ENCODE measurements around the gene PALLD.
"Not testable (repeated sequence)": the region's sequence is repeated elsewhere in the genome, so short reads cannot be mapped to it uniquely, and the experiment has no call there.

PALLD gene

GRCh38 chr4:168682898-168683500 lies 186.1 kb downstream of the PALLD start:
- peaks cover 6% of the 10 kb centered on the region for H3K27me3 Mint-ChIP-seq
- no peaks in the 10 kb centered on the region for H3K9me3 Mint-ChIP-seq
- ATAC-seq (no peak), DNase-seq (no peak)
- H3K27ac Mint-ChIP-seq: no peak overlapping the region
- H3K4me1 Mint-ChIP-seq: no peaks in the 10 kb centered on the region
- H3K4me3 Mint-ChIP-seq: no peak overlapping the region

- no peak for DNase-seq
- Mint-ChIP-seq H3K4me1 (no peaks in the 10 kb centered on the region), H3K27me3 (no peaks in the 10 kb centered on the region), H3K4me3 (no peak overlapping the region), H3K9me3 (no peaks in the 10 kb centered on the region), H3K27ac (no peak overlapping the region)
- no peak for ATAC-seq
Measured at GRCh38 chr4:168683595-168683994, 186.7 kb downstream of the PALLD start.

- DNase-seq (no peak), ATAC-seq (no peak)
- no peaks in the 10 kb centered on the region for H3K27me3 Mint-ChIP-seq
- no peak overlapping the region for H3K27ac Mint-ChIP-seq
- H3K4me3 Mint-ChIP-seq: no peak overlapping the region
- H3K9me3 Mint-ChIP-seq: no peaks in the 10 kb centered on the region
- no peaks in the 10 kb centered on the region for H3K4me1 Mint-ChIP-seq
Measured at GRCh38 chr4:168685136-168685809, 188.4 kb downstream of the PALLD start.

- H3K4me3 Mint-ChIP-seq: no peak overlapping the region
- no peaks in the 10 kb centered on the region for H3K27me3 Mint-ChIP-seq
- DNase-seq (no peak), ATAC-seq (no peak)
- no peaks in the 10 kb centered on the region for H3K9me3 Mint-ChIP-seq
- no peak overlapping the region for H3K27ac Mint-ChIP-seq
- H3K4me1 Mint-ChIP-seq: no peaks in the 10 kb centered on the region
Measured at GRCh38 chr4:168688584-168688983, 191.7 kb downstream of the PALLD start.

- DNase-seq: no peak
- Mint-ChIP-seq H3K4me3 (no peak overlapping the region), H3K4me1 (no peaks in the 10 kb centered on the region), H3K27me3 (no peaks in the 10 kb centered on the region), H3K27ac (no peak overlapping the region), H3K9me3 (no peaks in the 10 kb centered on the region)
- ATAC-seq: no peak
Measured at GRCh38 chr4:168689791-168690190, 192.9 kb downstream of the PALLD start.

GRCh38 chr4:168690199-168690598 lies 193.3 kb downstream of the PALLD start:
- Mint-ChIP-seq H3K27me3 (no peaks in the 10 kb centered on the region), H3K4me3 (no peak overlapping the region), H3K27ac (no peak overlapping the region), H3K9me3 (no peaks in the 10 kb centered on the region), H3K4me1 (no peaks in the 10 kb centered on the region)
- ATAC-seq (no peak), DNase-seq (no peak)

GRCh38 chr4:168691631-168692369 lies 194.9 kb downstream of the PALLD start:
- no peak for ATAC-seq
- H3K4me1 Mint-ChIP-seq: no peaks in the 10 kb centered on the region
- no peaks in the 10 kb centered on the region for H3K27me3 Mint-ChIP-seq
- no peak overlapping the region for H3K27ac Mint-ChIP-seq
- H3K4me3 Mint-ChIP-seq: no peak overlapping the region
- H3K9me3 Mint-ChIP-seq: no peaks in the 10 kb centered on the region
- no peak for DNase-seq

GRCh38 chr4:168693750-168694490 lies 197.1 kb downstream of the PALLD start:
- no peak overlapping the region for H3K4me3 Mint-ChIP-seq
- H3K4me1 Mint-ChIP-seq: no peaks in the 10 kb centered on the region
- no peaks in the 10 kb centered on the region for H3K9me3 Mint-ChIP-seq
- DNase-seq: no peak
- no peaks in the 10 kb centered on the region for H3K27me3 Mint-ChIP-seq
- no peak for ATAC-seq
- H3K27ac Mint-ChIP-seq: no peak overlapping the region

- H3K9me3 Mint-ChIP-seq: no peaks in the 10 kb centered on the region
- H3K27ac Mint-ChIP-seq: peak overlapping the region in 1 of 2 donors; percentile 38
- DNase-seq (no peak), ATAC-seq (no peak)
- H3K4me3 Mint-ChIP-seq: no peak overlapping the region
- no peaks in the 10 kb centered on the region for H3K4me1 Mint-ChIP-seq
- H3K27me3 Mint-ChIP-seq: no peaks in the 10 kb centered on the region
Measured at GRCh38 chr4:168694667-168695066, 197.8 kb downstream of the PALLD start.

- ATAC-seq (no peak), DNase-seq (no peak)
- Mint-ChIP-seq H3K4me3 (no peak overlapping the region), H3K27ac (no peak overlapping the region), H3K27me3 (no peaks in the 10 kb centered on the region), H3K9me3 (no peaks in the 10 kb centered on the region), H3K4me1 (no peaks in the 10 kb centered on the region)
Measured at GRCh38 chr4:168695288-168695687, 198.4 kb downstream of the PALLD start.

GRCh38 chr4:168696280-168696679 lies 199.4 kb downstream of the PALLD start:
- Mint-ChIP-seq H3K9me3 (no peaks in the 10 kb centered on the region), H3K4me3 (no peak overlapping the region), H3K27ac (no peak overlapping the region), H3K4me1 (no peaks in the 10 kb centered on the region), H3K27me3 (no peaks in the 10 kb centered on the region)
- no peak for DNase-seq
- no peak for ATAC-seq

- Mint-ChIP-seq H3K4me1 (no peaks in the 10 kb centered on the region), H3K27me3 (no peaks in the 10 kb centered on the region), H3K9me3 (no peaks in the 10 kb centered on the region), H3K4me3 (no peak overlapping the region), H3K27ac (no peak overlapping the region)
- ATAC-seq (no peak), DNase-seq (no peak)
Measured at GRCh38 chr4:168696826-168697225, 200.0 kb downstream of the PALLD start.

GRCh38 chr4:168699224-168699878 lies 202.5 kb downstream of the PALLD start:
- ATAC-seq (no peak), DNase-seq (no peak)
- Mint-ChIP-seq H3K27ac (no peak overlapping the region), H3K27me3 (no peaks in the 10 kb centered on the region), H3K4me1 (no peaks in the 10 kb centered on the region), H3K4me3 (no peak overlapping the region), H3K9me3 (no peaks in the 10 kb centered on the region)

- no peak for ATAC-seq
- Mint-ChIP-seq H3K27me3 (no peaks in the 10 kb centered on the region), H3K4me1 (no peaks in the 10 kb centered on the region), H3K4me3 (no peak overlapping the region), H3K27ac (no peak overlapping the region), H3K9me3 (no peaks in the 10 kb centered on the region)
- DNase-seq: no peak
Measured at GRCh38 chr4:168701061-168701460, 204.2 kb downstream of the PALLD start.

- H3K9me3 Mint-ChIP-seq, H3K27ac Mint-ChIP-seq, H3K27me3 Mint-ChIP-seq, DNase-seq, H3K4me3 Mint-ChIP-seq, ATAC-seq, H3K4me1 Mint-ChIP-seq: not testable (repeated sequence)
Measured at GRCh38 chr4:168702581-168703087, 205.8 kb downstream of the PALLD start.
